Renal cortex interstitium (tissue), 15 donors: ENCODE results near the gene NDUFA5. TPM values are rescaled to one million over a fixed set of nuclear protein-coding genes. Genes with fewer than 3 reads are reported as not detected.

Source experiments
- DNase-seq, 11 donors: peaks; one replicate each; pipeline ENCODE4 v3.0.0-alpha.2; 2013; ENCODE audit warnings: low read depth in 9 of 11, low spot score in 4 of 11; ENCODE audit errors: extremely low read depth in 1 of 11
- long read RNA-seq, 16 experiments: transcript quantifications; one replicate each; lab custom pipeline, GENCODE V29; 2026
- polyA plus RNA-seq, 3 donors: library from polyadenylated mRNA; unstranded; fragments of 120-200 nt; gene quantifications; one replicate each; pipeline ENCODE4 v1.2.1, GENCODE V29; 2013; ENCODE audit not compliant: insufficient read length in 3 of 3

Gene NDUFA5
- 100 to 1,000 TPM; 189 to 243 (median 204) TPM for polyA plus RNA-seq
- long read RNA-seq, donor 1, transcript NDUFA5-202 (4 exons, 1,360 nt) = minor isoform, 32 of 102 reads
- long read RNA-seq, donor 1, transcript NDUFA5-201 (5 exons, 1,901 nt) = major isoform, 64 of 102 reads
- long read RNA-seq, donor 1, partial matches to known transcripts = 0 of 102 reads
- long read RNA-seq, donor 1, other reads (novel, unspliced or antisense) = 0 of 102 reads
- long read RNA-seq, donor 2, transcript NDUFA5-201 (5 exons, 1,901 nt) = major isoform, 53 of 99 reads
- long read RNA-seq, donor 2, transcript NDUFA5-202 (4 exons, 1,360 nt) = minor isoform, 38 of 99 reads
- long read RNA-seq, donor 2, partial matches to known transcripts = 5 of 99 reads
- long read RNA-seq, donor 2, other reads (novel, unspliced or antisense) = 0 of 99 reads
- long read RNA-seq, donor 3, transcript NDUFA5-201 (5 exons, 1,901 nt) = major isoform, 136 of 269 reads
- long read RNA-seq, donor 3, transcript NDUFA5-203 (2 exons, 599 nt) = minor isoform, 7 of 269 reads
- long read RNA-seq, donor 3, transcript NDUFA5-202 (4 exons, 1,360 nt) = minor isoform, 123 of 269 reads
- long read RNA-seq, donor 3, partial matches to known transcripts = 0 of 269 reads
- long read RNA-seq, donor 3, other reads (novel, unspliced or antisense) = 0 of 269 reads
- long read RNA-seq, donor 4, transcript NDUFA5-202 (4 exons, 1,360 nt) = major isoform, 99 of 217 reads
- long read RNA-seq, donor 4, transcript NDUFA5-201 (5 exons, 1,901 nt) = major isoform, 99 of 217 reads
- long read RNA-seq, donor 4, partial matches to known transcripts = 14 of 217 reads
- long read RNA-seq, donor 4, other reads (novel, unspliced or antisense) = 0 of 217 reads
- long read RNA-seq, donor 5 = 0 reads
- long read RNA-seq, donor 6, transcript NDUFA5-201 (5 exons, 1,901 nt) = minor isoform, 68 of 158 reads
- long read RNA-seq, donor 6, transcript NDUFA5-202 (4 exons, 1,360 nt) = major isoform, 69 of 158 reads
- long read RNA-seq, donor 6, transcript NDUFA5-203 (2 exons, 599 nt) = minor isoform, 8 of 158 reads
- long read RNA-seq, donor 6, transcript NDUFA5-210 (3 exons, 571 nt) = minor isoform, 5 of 158 reads
- long read RNA-seq, donor 6, partial matches to known transcripts = 6 of 158 reads
- long read RNA-seq, donor 6, other reads (novel, unspliced or antisense) = 0 of 158 reads
- long read RNA-seq, donor 7, transcript NDUFA5-203 (2 exons, 599 nt) = minor isoform, 6 of 258 reads
- long read RNA-seq, donor 7, transcript NDUFA5-210 (3 exons, 571 nt) = minor isoform, 6 of 258 reads
- long read RNA-seq, donor 7, transcript NDUFA5-201 (5 exons, 1,901 nt) = major isoform, 146 of 258 reads
- long read RNA-seq, donor 7, transcript NDUFA5-202 (4 exons, 1,360 nt) = minor isoform, 90 of 258 reads
- long read RNA-seq, donor 7, partial matches to known transcripts = 7 of 258 reads
- long read RNA-seq, donor 7, other reads (novel, unspliced or antisense) = 0 of 258 reads
- long read RNA-seq, donor 8 = 0 reads
- long read RNA-seq, donor 9, transcript NDUFA5-201 (5 exons, 1,901 nt) = minor isoform, 93 of 198 reads
- long read RNA-seq, donor 9, transcript NDUFA5-202 (4 exons, 1,360 nt) = major isoform, 94 of 198 reads
- long read RNA-seq, donor 9, partial matches to known transcripts = 5 of 198 reads
- long read RNA-seq, donor 9, other reads (novel, unspliced or antisense) = 0 of 198 reads
- long read RNA-seq, donor 10, transcript NDUFA5-201 (5 exons, 1,901 nt) = major isoform, 138 of 270 reads
- long read RNA-seq, donor 10, transcript NDUFA5-202 (4 exons, 1,360 nt) = minor isoform, 111 of 270 reads
- long read RNA-seq, donor 10, partial matches to known transcripts = 13 of 270 reads
- long read RNA-seq, donor 10, other reads (novel, unspliced or antisense) = 0 of 270 reads
- long read RNA-seq, donor 11, transcript NDUFA5-201 (5 exons, 1,901 nt) = minor isoform, 91 of 193 reads
- long read RNA-seq, donor 11, transcript NDUFA5-202 (4 exons, 1,360 nt) = major isoform, 92 of 193 reads
- long read RNA-seq, donor 11, partial matches to known transcripts = 5 of 193 reads
- long read RNA-seq, donor 11, other reads (novel, unspliced or antisense) = 0 of 193 reads
- long read RNA-seq, donor 12, transcript NDUFA5-201 (5 exons, 1,901 nt) = major isoform, 44 of 78 reads
- long read RNA-seq, donor 12, transcript NDUFA5-202 (4 exons, 1,360 nt) = minor isoform, 27 of 78 reads
- long read RNA-seq, donor 12, partial matches to known transcripts = 5 of 78 reads
- long read RNA-seq, donor 12, other reads (novel, unspliced or antisense) = 0 of 78 reads
- long read RNA-seq, donor 13 = 0 reads
- long read RNA-seq, donor 14, transcript NDUFA5-202 (4 exons, 1,360 nt) = minor isoform, 66 of 184 reads
- long read RNA-seq, donor 14, transcript NDUFA5-201 (5 exons, 1,901 nt) = major isoform, 103 of 184 reads
- long read RNA-seq, donor 14, transcript NDUFA5-203 (2 exons, 599 nt) = minor isoform, 7 of 184 reads
- long read RNA-seq, donor 14, partial matches to known transcripts = 5 of 184 reads
- long read RNA-seq, donor 14, other reads (novel, unspliced or antisense) = 0 of 184 reads
- long read RNA-seq, donor 15, transcript NDUFA5-202 (4 exons, 1,360 nt) = major isoform, 39 of 80 reads
- long read RNA-seq, donor 15, transcript NDUFA5-201 (5 exons, 1,901 nt) = minor isoform, 38 of 80 reads
- long read RNA-seq, donor 15, partial matches to known transcripts = 0 of 80 reads
- long read RNA-seq, donor 15, other reads (novel, unspliced or antisense) = 0 of 80 reads
- long read RNA-seq, donor 16, transcript NDUFA5-201 (5 exons, 1,901 nt) = minor isoform, 240 of 604 reads
- long read RNA-seq, donor 16, transcript NDUFA5-210 (3 exons, 571 nt) = minor isoform, 10 of 604 reads
- long read RNA-seq, donor 16, transcript NDUFA5-202 (4 exons, 1,360 nt) = major isoform, 294 of 604 reads
- long read RNA-seq, donor 16, transcript NDUFA5-203 (2 exons, 599 nt) = minor isoform, 10 of 604 reads
- long read RNA-seq, donor 16, partial matches to known transcripts = 39 of 604 reads
- long read RNA-seq, donor 16, other reads (novel, unspliced or antisense) = 5 of 604 reads

DNA sequence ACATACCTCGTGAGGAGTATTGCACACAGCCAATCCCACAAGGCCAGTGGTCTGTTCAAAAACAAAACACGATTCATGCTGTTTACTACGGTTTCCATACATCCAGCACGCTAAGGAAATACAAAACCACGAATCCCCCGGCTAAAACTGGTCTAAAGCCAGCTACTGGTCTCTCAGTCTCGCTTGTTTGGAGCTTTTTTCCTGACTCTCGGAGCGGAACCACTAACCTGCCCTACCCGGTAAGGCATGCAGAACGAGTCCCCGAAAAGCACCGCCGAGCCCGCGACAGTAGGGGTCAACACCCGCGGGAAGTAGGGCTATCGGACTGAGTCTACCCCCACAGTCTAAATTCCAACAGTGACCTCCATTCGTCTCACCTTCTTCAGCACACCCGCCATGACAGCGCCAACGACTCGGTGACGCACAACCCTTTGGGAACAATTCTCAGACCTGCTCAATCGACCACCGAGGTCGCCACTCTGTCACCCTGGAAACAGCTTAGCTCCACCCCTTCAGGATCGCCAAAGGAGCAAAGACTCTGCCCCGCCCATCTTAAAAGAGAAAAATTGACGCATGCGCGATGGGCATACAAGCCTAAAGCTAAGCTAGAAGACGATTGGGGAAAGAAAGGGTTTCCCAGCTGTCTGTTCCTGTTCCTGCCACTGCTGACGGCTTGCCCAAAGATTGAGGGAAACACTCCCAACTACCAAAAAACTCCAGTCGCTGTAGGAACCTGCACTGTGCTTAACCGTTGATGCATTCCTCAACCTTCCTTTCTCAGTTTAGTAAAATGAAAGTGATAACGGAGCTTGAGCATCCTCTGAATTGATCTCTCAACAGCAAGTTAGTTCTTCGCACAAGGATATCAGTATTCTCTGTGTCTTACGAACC lies at the start of gene NDUFA5:
Gene NDUFA5 (minus strand): TSS at position 421 of the 891 bp plus-strand sequence. CDS start 23 bp downstream, at position 398.
- DNase-seq = peak; percentile 95 to 100 (median 98)

DNA sequence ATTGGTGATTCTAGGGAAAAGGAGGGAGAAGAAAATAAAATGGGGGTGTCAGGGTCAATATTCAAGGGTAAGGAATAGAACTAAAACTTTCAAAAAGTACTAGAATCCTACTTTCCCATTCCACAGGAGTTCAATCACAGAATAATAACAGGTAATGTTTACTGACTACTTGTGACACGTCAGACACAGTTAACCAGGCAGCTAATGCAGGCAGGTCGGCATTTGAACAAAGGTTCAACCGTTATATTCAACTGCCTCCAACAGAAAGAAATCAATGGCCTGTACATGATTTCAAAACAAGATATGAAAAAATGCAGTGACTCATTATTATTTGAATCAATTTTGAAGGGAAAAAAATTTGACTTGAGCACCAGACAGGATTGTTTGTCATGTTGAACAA lies 47.1 kb upstream of the NDUFA5 start:
- DNase-seq = no peak

DNA sequence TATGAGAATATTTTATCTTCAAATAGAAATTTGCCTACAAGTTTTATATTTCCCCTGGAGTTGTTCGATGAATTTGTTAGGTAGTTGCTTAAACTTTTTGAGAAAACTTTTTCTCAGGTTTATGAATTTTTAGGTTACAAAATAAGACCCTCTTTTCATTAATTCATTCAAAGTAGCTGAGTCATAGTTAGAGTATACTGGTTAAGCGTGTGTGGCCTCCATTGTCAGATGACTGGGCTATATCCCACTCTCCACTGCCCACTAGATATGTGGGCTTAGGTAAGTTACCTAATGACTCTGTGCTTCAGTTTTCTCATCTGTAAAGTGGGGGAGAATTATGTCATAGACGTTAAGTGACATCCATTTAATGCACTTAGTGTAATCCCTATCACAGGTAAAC lies 45.0 kb upstream of the NDUFA5 start:
- DNase-seq = no peak

DNA sequence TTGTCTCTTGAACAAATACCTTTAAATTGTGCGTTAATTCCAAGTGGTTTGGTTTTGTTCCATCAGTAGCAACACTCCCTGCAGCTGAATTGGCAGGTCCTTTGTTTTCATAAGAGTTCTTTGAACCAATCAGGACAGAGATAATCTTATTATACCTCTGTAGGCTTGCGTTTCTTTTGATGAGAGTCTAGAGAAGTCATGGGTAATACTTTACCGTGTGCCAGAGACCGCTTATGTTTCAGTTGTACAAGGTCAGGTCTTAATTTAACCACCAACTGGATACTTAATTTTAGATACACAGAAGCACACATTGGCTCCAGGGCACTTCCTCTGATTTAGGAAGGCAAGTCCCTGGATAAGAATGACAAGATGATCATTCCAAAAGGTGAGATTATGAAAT lies 43.9 kb upstream of the NDUFA5 start, which contains the start of gene ASB15:
Gene ASB15 (plus strand): TSS at position 292 of the 400 bp plus-strand sequence. CDS start 12,682 bp downstream, outside the sequence.
- DNase-seq = no peak

DNA sequence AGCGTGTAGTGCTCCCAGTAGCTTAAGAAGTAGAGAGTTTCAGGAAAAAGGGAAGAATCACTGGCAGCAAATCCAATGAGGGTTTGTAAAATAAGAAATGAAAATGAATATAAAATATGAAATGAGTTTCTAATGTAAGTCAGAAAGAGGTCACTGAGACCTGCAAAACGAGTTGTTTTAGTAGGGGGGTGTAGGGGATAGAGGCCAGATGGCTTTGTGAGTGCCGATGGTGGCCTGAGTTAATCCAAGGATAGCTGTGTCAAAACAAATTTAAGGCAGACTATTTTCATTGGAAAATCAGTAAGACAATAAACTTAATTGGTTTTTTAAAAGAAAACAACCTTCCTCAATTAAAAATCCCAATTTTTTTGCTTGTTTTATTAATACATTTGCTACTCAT lies 43.3 kb upstream of the NDUFA5 start:
- DNase-seq = no peak

DNA sequence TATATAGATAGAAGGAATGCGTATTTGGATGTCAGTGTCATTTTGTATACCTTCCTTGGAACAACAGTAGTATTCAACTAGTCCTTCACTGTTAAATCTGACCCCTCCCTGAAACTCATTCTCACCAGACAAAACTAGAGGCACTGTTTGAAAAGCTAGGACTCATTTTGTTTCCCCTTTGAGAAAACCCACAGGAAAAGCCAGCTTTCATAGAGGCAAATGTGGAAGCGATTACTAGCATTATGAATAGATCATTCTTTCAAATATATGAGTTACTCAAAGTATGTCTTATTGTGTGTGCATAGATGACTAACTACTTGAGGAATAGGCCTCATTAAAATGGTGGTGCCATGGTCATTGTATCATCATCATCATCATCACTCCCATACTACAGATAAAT lies 42.1 kb upstream of the NDUFA5 start:
- no peak for DNase-seq

DNA sequence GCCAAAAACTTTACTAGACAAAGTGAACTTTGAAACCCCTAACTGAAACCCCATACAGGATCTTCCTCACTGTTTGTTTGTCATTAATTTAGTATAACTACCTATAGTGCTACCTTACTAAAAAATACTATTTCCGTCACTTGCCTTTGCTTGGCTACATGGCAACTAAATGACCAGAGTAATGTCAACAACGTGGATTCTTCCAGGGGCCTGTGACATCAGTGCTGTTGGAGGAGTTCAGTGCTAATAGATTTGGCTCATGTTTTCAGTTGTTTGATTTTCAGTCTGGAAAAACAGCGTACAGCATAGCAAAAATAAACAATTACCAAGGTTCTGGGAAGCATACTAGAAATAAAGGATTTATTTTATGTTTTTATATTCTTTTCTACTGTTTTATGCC lies 41.0 kb upstream of the NDUFA5 start:
- no peak for DNase-seq

DNA sequence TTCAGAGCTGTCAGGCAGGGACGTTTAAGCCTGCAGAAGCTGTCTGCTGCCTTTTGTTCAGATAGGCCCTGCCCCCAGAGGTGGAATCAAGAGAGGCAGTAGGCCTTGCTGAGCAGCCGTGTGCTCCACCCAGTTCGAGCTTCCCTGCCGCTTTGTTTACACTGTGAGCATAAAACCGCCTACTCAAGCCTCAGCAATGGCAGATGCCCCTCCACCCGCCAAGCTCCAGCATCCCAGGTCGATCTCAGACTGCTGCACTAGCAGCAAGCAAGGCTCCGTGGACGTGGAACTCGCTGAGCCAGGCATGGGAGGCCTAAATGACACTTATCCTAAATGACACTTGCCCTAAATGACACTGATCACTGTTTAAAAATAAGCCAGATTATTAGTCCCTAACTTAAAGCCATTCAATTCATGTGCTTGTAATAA lies 37.2 kb upstream of the NDUFA5 start:
- DNase-seq = no peak

DNA sequence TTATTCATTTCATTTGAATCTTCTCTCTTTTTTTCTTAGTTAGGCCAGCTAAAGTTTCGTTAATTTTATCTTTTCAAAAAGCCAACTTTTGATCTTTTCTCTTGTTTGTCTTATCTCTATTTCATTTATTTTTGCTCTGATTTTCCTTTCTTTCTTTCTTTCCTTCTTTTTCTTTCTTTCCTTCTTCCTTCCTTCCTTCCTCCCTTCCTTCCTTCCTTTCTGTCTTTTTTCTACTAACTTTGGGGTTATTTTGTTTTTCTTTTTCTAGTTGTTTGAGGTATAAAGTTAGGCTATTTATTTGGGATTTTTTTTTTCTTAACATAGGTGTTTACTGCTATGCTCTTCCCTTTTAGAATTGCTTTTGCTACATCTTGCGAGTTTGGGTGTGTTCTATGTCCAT lies 30.8 kb upstream of the NDUFA5 start:
- no peak for DNase-seq

DNA sequence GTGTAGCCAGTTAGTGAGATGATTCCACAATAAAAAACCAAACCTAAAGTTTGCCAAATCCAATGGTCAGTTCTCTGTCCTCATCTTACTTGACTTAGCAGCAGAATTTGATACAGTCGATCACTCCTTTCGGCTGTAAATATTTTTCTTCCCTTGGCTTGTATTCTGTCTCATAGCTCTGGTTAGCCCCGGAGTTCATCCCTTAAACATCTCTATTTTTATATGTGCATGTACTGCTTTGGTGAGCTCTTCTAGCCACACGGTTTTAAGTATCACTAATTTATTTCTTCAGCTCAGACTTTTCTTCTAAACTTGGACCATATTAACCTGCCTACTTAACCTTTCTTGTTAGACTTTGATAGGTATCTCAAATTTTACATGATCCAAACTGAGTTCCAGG lies 26.2 kb upstream of the NDUFA5 start:
- no peak for DNase-seq

DNA sequence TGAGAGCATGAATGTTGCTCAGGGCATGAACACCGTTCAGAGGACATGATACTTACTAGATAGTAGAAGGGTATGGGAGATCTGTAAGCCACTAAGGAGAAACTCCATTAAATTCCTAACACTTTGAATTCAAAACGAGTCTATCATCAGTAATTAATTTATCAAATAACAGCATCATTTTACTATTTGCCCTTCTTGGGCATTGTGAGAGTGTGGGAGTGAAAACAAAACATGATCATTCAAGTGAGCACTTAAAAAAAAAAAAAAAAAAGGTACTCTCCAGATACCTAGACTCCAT lies 23.5 kb upstream of the NDUFA5 start:
- DNase-seq = no peak

DNA sequence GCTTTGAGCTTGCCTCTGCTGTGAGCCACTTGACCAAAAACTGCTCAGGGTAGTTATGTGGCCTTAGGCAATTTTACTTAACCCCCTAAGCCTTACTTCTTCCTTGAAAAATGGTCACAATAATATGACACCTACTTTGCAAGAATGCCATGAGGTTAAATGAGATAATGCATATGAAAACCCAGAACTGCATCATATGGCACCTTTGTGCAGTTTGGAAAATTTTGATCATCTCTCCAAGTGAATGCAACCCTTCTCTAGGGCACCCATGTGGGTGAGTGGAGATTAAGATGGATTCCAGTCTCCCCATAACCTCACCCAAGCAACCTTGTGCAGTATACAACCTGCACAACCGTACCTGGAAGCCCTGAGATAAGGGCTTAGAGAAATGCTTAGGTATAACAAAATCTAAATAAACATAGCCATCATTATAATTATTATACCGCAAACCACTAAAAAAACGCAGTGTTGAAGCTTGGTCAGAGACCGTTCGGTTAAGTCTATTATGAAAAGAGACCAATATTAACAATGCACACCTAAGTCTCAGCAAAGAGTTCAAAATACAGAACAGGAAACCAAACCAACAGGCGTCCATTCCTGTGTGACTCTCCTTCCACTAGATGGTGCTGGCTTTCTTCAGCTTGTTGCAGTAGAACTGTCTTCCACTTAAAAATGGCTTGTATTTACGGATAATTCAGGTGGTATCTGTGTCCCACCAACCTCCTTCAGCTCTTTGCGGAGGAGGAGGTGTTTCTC lies 23.0 kb upstream of the NDUFA5 start:
- DNase-seq = peak in 6 of 11 donors; percentile 12 to 28 (median 18)

DNA sequence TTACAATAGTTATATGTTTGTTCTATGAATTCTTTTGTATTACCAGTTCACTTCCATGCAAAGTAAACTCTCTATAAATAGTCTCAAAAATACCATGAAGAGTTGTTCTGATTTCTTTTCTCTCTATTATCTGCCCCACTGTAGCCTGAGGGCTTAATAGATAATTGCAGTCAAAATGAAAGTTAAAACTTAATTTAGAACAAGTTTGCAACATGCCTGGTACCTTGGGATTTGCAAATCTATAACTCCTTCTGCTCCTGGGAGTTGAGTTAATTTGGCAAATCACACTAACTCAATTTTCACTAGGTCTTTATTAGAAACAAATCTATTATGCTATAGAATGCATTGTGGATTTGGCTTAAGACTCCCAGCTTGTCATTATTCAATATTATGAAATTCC lies 21.8 kb upstream of the NDUFA5 start:
- no peak for DNase-seq

DNA sequence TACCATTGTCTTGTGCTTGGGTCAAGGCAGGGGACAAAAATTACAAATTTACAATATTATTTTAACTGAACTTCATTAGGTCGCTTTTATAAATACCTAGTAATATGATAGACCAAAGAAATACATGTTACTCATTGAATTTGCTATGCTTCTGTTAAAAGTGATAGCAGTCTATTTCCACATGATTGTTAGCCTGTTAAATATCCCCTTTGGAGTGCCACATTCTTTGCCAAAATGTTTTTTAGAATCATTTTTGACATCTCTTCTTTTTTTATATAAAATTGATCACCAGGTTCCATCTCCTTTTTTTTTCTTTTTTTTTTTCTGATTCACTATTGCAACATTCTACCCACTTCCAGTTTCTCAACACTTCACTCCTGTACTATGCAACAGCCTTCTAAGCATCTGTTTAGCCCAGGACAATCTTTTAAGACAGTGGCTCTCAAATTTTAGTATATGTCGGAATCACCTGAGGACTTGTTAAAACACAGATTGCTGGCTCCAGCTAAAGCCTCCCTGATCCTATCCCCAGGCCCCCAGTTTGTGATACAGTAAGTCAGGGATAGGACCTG lies 16.4 kb upstream of the NDUFA5 start:
- DNase-seq = no peak
